GM21576 (cell line): ENCODE data around the gene BMP3.

Source experiments
- ATAC-seq: cut with Tn5 transposase; IDR thresholded peaks from one replicate; pipeline ENCODE4 v1.9.1; 2021; ENCODE audit warnings: mild to moderate bottlenecking, moderate library complexity; ENCODE audit not compliant: unreplicated experiment

The BMP3 gene

DNA sequence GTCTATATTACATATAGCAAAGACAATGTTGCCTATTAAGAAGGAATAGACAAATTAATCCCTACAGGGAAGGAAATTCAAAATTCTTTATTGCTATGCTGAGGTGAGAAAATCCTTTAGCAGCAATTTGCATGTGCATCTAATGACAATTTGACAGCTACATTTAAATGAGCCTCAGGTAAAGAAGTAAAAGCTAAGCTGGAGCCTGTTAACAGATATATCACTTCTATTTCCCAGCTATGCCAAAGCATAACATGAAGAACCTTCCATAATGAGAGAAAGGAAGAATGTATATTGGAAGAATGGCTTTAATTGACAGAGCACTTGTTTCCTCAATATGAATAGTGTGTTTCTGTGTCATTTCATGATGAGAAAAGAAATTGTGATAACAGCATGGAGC lies 71.6 kb downstream of the BMP3 start:
- ATAC-seq = no peak

DNA sequence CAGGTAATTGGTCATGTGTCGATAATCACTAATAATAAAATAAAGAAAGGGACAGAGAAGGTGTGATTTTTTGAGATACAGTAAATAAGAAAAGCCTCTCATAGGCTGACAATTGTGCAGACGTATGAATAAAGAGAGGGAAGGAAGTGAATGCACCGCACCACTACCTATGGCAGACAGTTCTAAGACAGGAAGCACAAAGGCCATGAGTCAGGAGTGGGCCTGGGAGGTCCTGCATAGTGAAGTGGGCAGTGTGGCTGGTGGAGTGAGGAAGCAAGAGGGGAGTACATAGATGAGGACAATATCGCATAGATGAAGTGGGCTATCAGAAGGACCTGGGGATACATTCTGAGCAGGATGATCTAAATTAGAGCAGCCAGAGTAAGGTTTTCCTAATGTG lies 75.6 kb downstream of the BMP3 start:
- no peak for ATAC-seq
